CD14-positive monocyte (primary cell): ENCODE results near the gene RAC2. TPM values are rescaled to one million over a fixed set of nuclear protein-coding genes. Genes with fewer than 3 reads are reported as not detected.

Experiments used
- DNase-seq, 3 donors: peaks; one replicate each; pipeline ENCODE4 v3.0.0-alpha.2; 2011 to 2022
- H2AFZ ChIP-seq: 2 replicates; pipeline ENCODE4 v1.6.0; 2012; ENCODE audit warnings: mild to moderate bottlenecking, low read depth, low read length, inconsistent platforms; ENCODE audit not compliant: insufficient read depth, poor library complexity, severe bottlenecking
- H3K27ac ChIP-seq, 2 donors: 1 replicate in 1 of 2; 2 replicates in 1 of 2; pipeline ENCODE4 v1.5.1; 2012 to 2013; ENCODE audit warnings: low read length in 2 of 2, control low read depth in 1 of 2, inconsistent platforms in 1 of 2, low read depth in 1 of 2, mild to moderate bottlenecking in 1 of 2
- H3K27me3 ChIP-seq, 2 donors: one replicate each; pipeline versions ENCODE4 v1.6.0 to v1.6.1; 2011 to 2013; ENCODE audit warnings: low read length in 2 of 2; ENCODE audit not compliant: control insufficient read depth in 2 of 2, insufficient read depth in 2 of 2
- H3K36me3 ChIP-seq, 2 donors: replicated peaks in 1 of 2; 1 replicate in 1 of 2; 2 replicates in 1 of 2; pipeline versions ENCODE4 v1.5.1 to v1.6.1; 2012 to 2013; ENCODE audit warnings: low read length in 2 of 2, control low read depth in 1 of 2, inconsistent platforms in 1 of 2, mild to moderate bottlenecking in 1 of 2; ENCODE audit not compliant: insufficient read depth in 2 of 2, control insufficient read depth in 1 of 2
- H3K4me1 ChIP-seq, 2 donors: 1 replicate in 1 of 2; 2 replicates in 1 of 2; pipeline versions ENCODE4 v1.5.1 to v1.6.1; 2012 to 2013; ENCODE audit warnings: low read length in 2 of 2, control low read depth in 1 of 2, inconsistent platforms in 1 of 2, mild to moderate bottlenecking in 1 of 2, moderate library complexity in 1 of 2; ENCODE audit not compliant: insufficient read depth in 2 of 2, control insufficient read depth in 1 of 2
- H3K4me2 ChIP-seq: replicated peaks from 2 replicates; pipeline ENCODE3; 2012; ENCODE audit warnings: low read length, moderate library complexity, mild to moderate bottlenecking; ENCODE audit not compliant: poor library complexity, severe bottlenecking; ENCODE audit errors: extremely low read depth
- H3K4me3 ChIP-seq, 3 experiments: fragments of 200-600 bp in 1 of 3; sonication (generic) in 1 of 3; replicated peaks in 1 of 3; 1 replicate in 2 of 3; 2 replicates in 1 of 3; pipeline ENCODE4 v1.5.1; 2011 to 2013; ENCODE audit warnings: low read length in 3 of 3, mild to moderate bottlenecking in 3 of 3, control low read depth in 2 of 3, low read depth in 2 of 3, inconsistent platforms in 1 of 3, moderate library complexity in 1 of 3
- H3K79me2 ChIP-seq: 2 replicates; pipeline ENCODE4 v1.6.0; 2012; ENCODE audit warnings: mild to moderate bottlenecking, control low read depth, inconsistent platforms, low read length, moderate library complexity; ENCODE audit not compliant: insufficient read depth
- H3K9ac ChIP-seq: 2 replicates; pipeline ENCODE4 v1.6.0; 2017; ENCODE audit warnings: low read length, mild to moderate bottlenecking; ENCODE audit not compliant: insufficient read depth, poor library complexity, severe bottlenecking
- H3K9me3 ChIP-seq, 2 donors: replicated peaks in 1 of 2; 1 replicate in 1 of 2; 2 replicates in 1 of 2; pipeline versions ENCODE4 v1.5.1 to v1.6.1; 2012 to 2013; ENCODE audit warnings: low read length in 2 of 2, control low read depth in 1 of 2; ENCODE audit not compliant: control insufficient read depth in 1 of 2, insufficient read depth in 1 of 2
- H4K20me1 ChIP-seq: 2 replicates; pipeline ENCODE4 v1.6.0; 2012; ENCODE audit warnings: mild to moderate bottlenecking, low read length, control low read depth, moderate library complexity; ENCODE audit not compliant: insufficient read depth
- H3K27ac Mint-ChIP-seq, 7 donors: one replicate each; pipeline ENCODE4 v1.8.0; 2020; ENCODE audit warnings: mild to moderate bottlenecking in 7 of 7, mixed read lengths in 7 of 7, moderate library complexity in 6 of 7, inconsistent platforms in 2 of 7
- H3K27me3 Mint-ChIP-seq, 3 donors: one replicate each; pipeline ENCODE4 v1.8.0; 2021 to 2022; ENCODE audit warnings: low read depth in 3 of 3, mild to moderate bottlenecking in 3 of 3, mixed read lengths in 3 of 3, moderate library complexity in 3 of 3, inconsistent platforms in 1 of 3
- H3K36me3 Mint-ChIP-seq, 2 donors: one replicate each; pipeline ENCODE4 v1.8.0; 2020; ENCODE audit warnings: mixed read lengths in 2 of 2, inconsistent platforms in 1 of 2, mild to moderate bottlenecking in 1 of 2
- H3K4me1 Mint-ChIP-seq: one replicate; pipeline ENCODE4 v1.8.0; 2020; ENCODE audit warnings: mild to moderate bottlenecking, mixed read lengths
- H3K4me3 Mint-ChIP-seq, 2 donors: one replicate each; pipeline ENCODE4 v1.8.0; 2020; ENCODE audit warnings: mild to moderate bottlenecking in 2 of 2, mixed read lengths in 2 of 2, moderate library complexity in 1 of 2
- H3K9me3 Mint-ChIP-seq, 7 donors: one replicate each; pipeline ENCODE4 v1.8.0; 2020 to 2022; ENCODE audit warnings: mixed read lengths in 7 of 7, mild to moderate bottlenecking in 6 of 7, moderate library complexity in 6 of 7, inconsistent platforms in 2 of 7
- WGBS: methylation state at CpG from one replicate; pipeline ENCODE4 v1.1.5; 2013; ENCODE audit warnings: missing lambda C conversion rate; ENCODE audit not compliant: insufficient coverage; 5-methylcytosine and 5-hydroxymethylcytosine counted together
- intact Hi-C, 2 donors: fragments of 100-400 bp; cut with micrococcal nuclease; formaldehyde crosslinking; loops; one replicate each; pipeline versions ENCODE4 v1.15.0 to v1.15.1; 2023
- polyA plus RNA-seq, 3 donors: library from polyadenylated mRNA; depleted of rRNA in 1 of 3; unstranded in 2 of 3; stranded (reverse) in 1 of 3; fragments of 300-500 nt in 2 of 3; fragments of >200 nt in 1 of 3; fragmentation: Illumina TruSeq in 2 of 3; gene quantifications; 1 replicate in 2 of 3; 2 replicates in 1 of 3; pipeline ENCODE4 v1.2.3, GENCODE V29; 2012 to 2021
- TF ChIP-seq, protein P1 (sequence below): fragments of 200-600 bp; IDR thresholded peaks from one replicate; pipeline ENCODE4 v1.8.0; 2022; ENCODE audit warnings: antibody characterized with exemption, mild to moderate bottlenecking

Gene RAC2
- polyA plus RNA-seq, 3 donors = 360 to 529 (median 526) TPM

DNA sequence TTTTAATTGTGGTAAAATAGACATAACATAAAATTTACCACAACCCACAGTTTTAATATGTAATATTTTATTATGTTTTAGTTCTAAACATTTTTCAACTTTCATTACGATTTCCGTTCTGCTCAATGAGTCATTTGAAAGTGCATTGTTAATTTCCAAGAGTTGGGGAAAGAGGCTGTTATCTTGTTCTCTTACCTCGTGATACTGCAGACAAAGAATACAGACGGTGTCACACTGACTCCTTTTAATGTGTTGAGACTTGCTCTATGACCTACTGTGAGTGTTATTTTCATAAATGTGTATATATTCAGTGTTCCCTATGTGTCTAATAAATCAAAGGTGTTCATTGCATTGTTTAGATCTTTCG is 10.8 kb upstream of the RAC2 start:
- Histone ChIP-seq H3K27ac (no peak overlapping the region), H3K4me3 (no peak overlapping the region), H3K4me1 (peaks cover 8 to 11% of the 10 kb centered on the region in 2 donors), H3K27me3 (no peaks in the 10 kb centered on the region), H4K20me1 (no peaks in the 10 kb centered on the region), H3K79me2 (no peaks in the 10 kb centered on the region), H3K4me2 (no peak overlapping the region), H2AFZ (no peak overlapping the region), H3K9ac (no peak overlapping the region), H3K9me3 (no peaks in the 10 kb centered on the region), H3K36me3 (no peaks in the 10 kb centered on the region)
- no peak for DNase-seq
- no peak overlapping the region for H3K27ac Mint-ChIP-seq
- H3K27me3 Mint-ChIP-seq = peaks cover 7 to 9% (median 8%) of the 10 kb centered on the region in 3 donors
- peaks cover 0 to 1% (median 0%) of the 10 kb centered on the region in 7 donors for H3K9me3 Mint-ChIP-seq
- no peak overlapping the region for H3K4me3 Mint-ChIP-seq
- no peaks in the 10 kb centered on the region for H3K36me3 Mint-ChIP-seq
- H3K4me1 Mint-ChIP-seq = peaks cover 9% of the 10 kb centered on the region
- intact Hi-C loops = no loop called here
- TF ChIP-seq, protein P1, sequence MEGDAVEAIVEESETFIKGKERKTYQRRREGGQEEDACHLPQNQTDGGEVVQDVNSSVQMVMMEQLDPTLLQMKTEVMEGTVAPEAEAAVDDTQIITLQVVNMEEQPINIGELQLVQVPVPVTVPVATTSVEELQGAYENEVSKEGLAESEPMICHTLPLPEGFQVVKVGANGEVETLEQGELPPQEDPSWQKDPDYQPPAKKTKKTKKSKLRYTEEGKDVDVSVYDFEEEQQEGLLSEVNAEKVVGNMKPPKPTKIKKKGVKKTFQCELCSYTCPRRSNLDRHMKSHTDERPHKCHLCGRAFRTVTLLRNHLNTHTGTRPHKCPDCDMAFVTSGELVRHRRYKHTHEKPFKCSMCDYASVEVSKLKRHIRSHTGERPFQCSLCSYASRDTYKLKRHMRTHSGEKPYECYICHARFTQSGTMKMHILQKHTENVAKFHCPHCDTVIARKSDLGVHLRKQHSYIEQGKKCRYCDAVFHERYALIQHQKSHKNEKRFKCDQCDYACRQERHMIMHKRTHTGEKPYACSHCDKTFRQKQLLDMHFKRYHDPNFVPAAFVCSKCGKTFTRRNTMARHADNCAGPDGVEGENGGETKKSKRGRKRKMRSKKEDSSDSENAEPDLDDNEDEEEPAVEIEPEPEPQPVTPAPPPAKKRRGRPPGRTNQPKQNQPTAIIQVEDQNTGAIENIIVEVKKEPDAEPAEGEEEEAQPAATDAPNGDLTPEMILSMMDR = no peak
- 86% methylated on average over 1 of the region's 5 CpGs for WGBS

DNA sequence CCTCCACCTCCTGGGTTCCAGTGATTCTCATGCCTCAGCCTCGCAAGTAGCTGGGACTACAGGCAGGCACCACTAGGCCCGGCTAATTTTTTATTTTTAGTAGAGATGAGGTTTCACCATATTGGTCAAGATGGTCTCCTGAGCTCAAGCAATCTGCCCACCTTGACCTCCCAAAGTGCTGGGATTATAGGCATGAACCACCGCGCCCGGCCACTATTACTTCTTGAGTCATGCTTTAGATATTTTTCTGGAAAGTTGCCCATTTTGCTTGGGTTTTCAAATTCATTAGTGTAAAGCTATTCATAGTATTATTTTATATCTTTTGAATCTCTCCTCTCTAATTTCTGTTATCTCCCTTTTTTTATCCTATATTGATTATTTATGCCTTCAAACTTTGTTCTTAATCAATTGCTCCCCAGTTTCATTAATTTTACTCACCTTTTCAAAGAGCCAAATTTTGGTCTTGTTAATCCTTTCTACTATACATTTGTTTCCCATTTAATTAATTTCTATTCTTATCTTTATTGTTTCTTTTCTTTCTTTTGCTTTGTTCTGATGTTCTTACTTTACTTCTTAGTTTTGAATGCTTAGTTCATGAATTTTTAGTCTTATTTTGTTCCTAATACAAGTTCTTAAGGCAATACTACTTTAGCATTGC is 10.3 kb upstream of the RAC2 start:
- Histone ChIP-seq H4K20me1 (no peaks in the 10 kb centered on the region), H3K27me3 (no peaks in the 10 kb centered on the region), H3K79me2 (no peaks in the 10 kb centered on the region), H2AFZ (no peak overlapping the region), H3K9ac (no peak overlapping the region), H3K4me3 (no peak overlapping the region), H3K27ac (no peak overlapping the region), H3K4me2 (no peak overlapping the region), H3K4me1 (peaks cover 3 to 6% of the 10 kb centered on the region in 2 donors), H3K9me3 (no peaks in the 10 kb centered on the region), H3K36me3 (no peaks in the 10 kb centered on the region)
- Mint-ChIP-seq H3K4me1 (peaks cover 4% of the 10 kb centered on the region), H3K27me3 (peaks cover 3 to 6% (median 4%) of the 10 kb centered on the region in 3 donors), H3K27ac (no peak overlapping the region), H3K4me3 (no peak overlapping the region), H3K9me3 (peaks cover 0 to 1% (median 0%) of the 10 kb centered on the region in 7 donors), H3K36me3 (no peaks in the 10 kb centered on the region)
- no peak for DNase-seq
- intact Hi-C loops = no loop called here
- 100% methylated on average over 1 of the region's 5 CpGs for WGBS
- TF ChIP-seq, protein P1 = no peak
